NT2/D1 (cell line): Measurements from ENCODE around the gene DYRK1B.

ENCODE experiments used
- YY1 ChIP-seq: IDR thresholded peaks from 2 replicates; pipeline ENCODE4 v1.6.1; 2011; ENCODE audit not compliant: insufficient read length, insufficient read depth
- ZNF274 ChIP-seq: IDR thresholded peaks from 2 replicates; pipeline ENCODE4 v1.6.1; 2011; ENCODE audit warnings: mild to moderate bottlenecking, low read depth, low read length

DNA sequence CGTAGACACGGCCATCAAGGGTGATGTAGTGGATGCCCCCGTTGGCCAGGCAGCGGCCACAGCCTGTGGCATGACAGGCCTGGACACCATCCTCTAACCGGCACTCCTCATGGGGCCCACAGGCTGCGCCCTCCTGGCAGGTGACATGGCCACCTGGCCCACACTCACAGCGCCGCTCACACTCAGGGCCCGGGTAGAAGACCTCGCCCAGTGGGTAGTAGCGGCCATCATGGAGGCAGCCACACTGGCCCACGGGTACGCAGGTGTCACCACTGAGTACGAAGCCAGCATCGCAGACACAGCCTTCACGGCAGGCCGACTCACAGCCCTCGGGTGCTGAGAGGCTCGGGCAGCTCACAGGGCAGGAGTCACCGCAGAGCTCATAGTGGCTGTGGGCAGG, 39.4 kb upstream of the DYRK1B start:
- TF ChIP-seq YY1: no peak
- TF ChIP-seq ZNF274: no peak
